Measurements from ENCODE around the gene RBBP5. TPM values are rescaled to one million over a fixed set of nuclear protein-coding genes. Genes with fewer than 3 reads are reported as not detected.

Gene RBBP5
- total RNA-seq, 1 experiment from 2014 or later: 23.8 TPM

DNA sequence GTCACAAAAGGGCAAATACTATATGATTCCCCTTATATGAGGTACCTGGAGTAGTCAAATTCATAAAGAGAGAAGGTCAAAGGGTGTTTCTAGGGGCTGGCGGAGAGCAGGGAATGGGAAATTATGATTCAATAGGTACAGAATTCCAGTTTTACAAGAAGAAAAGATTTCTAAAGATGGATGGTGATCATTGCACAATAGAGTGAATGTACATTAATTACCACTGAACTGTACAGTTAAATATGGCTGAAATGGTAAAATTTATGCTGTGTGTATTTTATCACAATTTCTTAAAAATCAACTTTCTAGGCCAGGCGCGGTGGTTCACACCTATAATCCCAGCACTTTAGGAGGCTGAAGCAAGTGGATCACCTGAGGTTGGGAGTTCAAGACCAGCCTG, 19.4 kb downstream of the RBBP5 start:
- peaks cover 82% of the 10 kb centered on the region for H3K36me3 Mint-ChIP-seq
- H3K9me3 Mint-ChIP-seq: peaks cover 3% of the 10 kb centered on the region; the same call in 1 of the 2 replicates
- CTCF ChIA-PET: no interaction called here
- no peaks in the 10 kb centered on the region for H3K27me3 Mint-ChIP-seq (ENCODE audit: low read depth)
- H3K4me1 Mint-ChIP-seq: no peaks in the 10 kb centered on the region
- POLR2A ChIA-PET: no interaction called here
- TF ChIP-seq, protein P1, sequence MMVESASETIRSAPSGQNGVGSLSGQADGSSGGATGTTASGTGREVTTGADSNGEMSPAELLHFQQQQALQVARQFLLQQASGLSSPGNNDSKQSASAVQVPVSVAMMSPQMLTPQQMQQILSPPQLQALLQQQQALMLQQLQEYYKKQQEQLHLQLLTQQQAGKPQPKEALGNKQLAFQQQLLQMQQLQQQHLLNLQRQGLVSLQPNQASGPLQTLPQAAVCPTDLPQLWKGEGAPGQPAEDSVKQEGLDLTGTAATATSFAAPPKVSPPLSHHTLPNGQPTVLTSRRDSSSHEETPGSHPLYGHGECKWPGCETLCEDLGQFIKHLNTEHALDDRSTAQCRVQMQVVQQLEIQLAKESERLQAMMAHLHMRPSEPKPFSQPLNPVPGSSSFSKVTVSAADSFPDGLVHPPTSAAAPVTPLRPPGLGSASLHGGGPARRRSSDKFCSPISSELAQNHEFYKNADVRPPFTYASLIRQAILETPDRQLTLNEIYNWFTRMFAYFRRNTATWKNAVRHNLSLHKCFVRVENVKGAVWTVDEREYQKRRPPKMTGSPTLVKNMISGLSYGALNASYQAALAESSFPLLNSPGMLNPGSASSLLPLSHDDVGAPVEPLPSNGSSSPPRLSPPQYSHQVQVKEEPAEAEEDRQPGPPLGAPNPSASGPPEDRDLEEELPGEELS (CRISPR knock-in tag; IDR thresholded peaks at IDR 0.05): no peak
- TF ChIP-seq CREB1 (CRISPR knock-in tag; IDR thresholded peaks at IDR 0.05) (no peak), JUN (CRISPR knock-in tag; IDR thresholded peaks at IDR 0.05) (no peak)
- no peak for DNase-seq (ENCODE audit: low spot score)
- ATAC-seq: no peak
- no peak overlapping the region for H3K27ac Mint-ChIP-seq
- no peak overlapping the region for H3K4me3 Mint-ChIP-seq

DNA sequence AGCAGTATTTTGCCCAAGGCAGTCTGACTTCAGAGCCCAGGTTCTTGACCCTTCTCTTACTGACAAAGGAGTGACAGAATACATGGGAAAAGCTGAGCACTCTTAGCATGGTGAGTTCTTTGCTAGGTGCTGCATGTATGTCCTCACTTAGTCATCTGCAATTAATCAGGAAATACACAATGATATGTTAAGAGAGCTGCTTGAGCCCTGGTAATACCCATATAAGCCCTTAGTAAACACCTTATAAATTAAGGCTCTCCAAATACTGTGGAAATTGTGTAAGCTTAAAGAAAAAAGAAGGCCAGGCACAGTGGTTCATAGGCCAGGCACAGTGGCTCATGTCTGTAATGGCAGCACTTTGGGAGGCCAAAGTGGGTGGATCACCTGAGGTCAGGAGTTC, 23.5 kb downstream of the RBBP5 start:
- ATAC-seq (no peak), DNase-seq (ENCODE audit: low spot score) (no peak)
- Mint-ChIP-seq H3K4me1 (no peaks in the 10 kb centered on the region), H3K4me3 (no peak overlapping the region), H3K27ac (no peak overlapping the region), H3K36me3 (peaks cover 82% of the 10 kb centered on the region), H3K27me3 (ENCODE audit: low read depth) (no peaks in the 10 kb centered on the region), H3K9me3 (no peaks in the 10 kb centered on the region)
- ChIA-PET CTCF (no interaction called here), POLR2A (no interaction called here)
- no peak for TF ChIP-seq ZNF121 (CRISPR knock-in tag; IDR thresholded peaks at IDR 0.05)
- TF ChIP-seq, protein P2, sequence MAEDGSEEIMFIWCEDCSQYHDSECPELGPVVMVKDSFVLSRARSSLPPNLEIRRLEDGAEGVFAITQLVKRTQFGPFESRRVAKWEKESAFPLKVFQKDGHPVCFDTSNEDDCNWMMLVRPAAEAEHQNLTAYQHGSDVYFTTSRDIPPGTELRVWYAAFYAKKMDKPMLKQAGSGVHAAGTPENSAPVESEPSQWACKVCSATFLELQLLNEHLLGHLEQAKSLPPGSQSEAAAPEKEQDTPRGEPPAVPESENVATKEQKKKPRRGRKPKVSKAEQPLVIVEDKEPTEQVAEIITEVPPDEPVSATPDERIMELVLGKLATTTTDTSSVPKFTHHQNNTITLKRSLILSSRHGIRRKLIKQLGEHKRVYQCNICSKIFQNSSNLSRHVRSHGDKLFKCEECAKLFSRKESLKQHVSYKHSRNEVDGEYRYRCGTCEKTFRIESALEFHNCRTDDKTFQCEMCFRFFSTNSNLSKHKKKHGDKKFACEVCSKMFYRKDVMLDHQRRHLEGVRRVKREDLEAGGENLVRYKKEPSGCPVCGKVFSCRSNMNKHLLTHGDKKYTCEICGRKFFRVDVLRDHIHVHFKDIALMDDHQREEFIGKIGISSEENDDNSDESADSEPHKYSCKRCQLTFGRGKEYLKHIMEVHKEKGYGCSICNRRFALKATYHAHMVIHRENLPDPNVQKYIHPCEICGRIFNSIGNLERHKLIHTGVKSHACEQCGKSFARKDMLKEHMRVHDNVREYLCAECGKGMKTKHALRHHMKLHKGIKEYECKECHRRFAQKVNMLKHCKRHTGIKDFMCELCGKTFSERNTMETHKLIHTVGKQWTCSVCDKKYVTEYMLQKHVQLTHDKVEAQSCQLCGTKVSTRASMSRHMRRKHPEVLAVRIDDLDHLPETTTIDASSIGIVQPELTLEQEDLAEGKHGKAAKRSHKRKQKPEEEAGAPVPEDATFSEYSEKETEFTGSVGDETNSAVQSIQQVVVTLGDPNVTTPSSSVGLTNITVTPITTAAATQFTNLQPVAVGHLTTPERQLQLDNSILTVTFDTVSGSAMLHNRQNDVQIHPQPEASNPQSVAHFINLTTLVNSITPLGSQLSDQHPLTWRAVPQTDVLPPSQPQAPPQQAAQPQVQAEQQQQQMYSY (CRISPR knock-in tag; IDR thresholded peaks at IDR 0.05): no peak
- TF ChIP-seq CREB1 (CRISPR knock-in tag; IDR thresholded peaks at IDR 0.05): no peak

DNA sequence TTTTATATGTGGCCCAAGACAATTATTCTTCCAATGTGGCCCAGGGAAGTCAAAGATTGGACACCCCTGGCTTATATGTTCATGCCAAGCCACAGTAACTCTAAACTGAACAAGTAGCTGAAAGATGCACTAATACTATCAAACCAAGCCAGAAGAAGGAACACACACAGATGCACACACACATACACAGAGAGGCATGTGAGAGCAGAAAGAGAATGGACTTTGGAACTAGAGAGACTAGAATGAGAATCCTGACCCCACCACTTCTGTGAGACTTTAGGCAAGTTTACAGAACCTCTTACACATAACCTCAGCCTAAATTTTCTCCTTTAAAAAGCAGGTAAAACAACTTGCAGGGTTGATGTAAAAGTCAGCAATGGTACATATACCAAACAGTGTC, 26.4 kb downstream of the RBBP5 start:
- Mint-ChIP-seq H3K27me3 (ENCODE audit: low read depth) (no peaks in the 10 kb centered on the region), H3K9me3 (no peaks in the 10 kb centered on the region), H3K4me3 (no peak overlapping the region), H3K27ac (no peak overlapping the region), H3K36me3 (peaks cover 73% of the 10 kb centered on the region), H3K4me1 (no peaks in the 10 kb centered on the region)
- DNase-seq (ENCODE audit: low spot score) (no peak), ATAC-seq (no peak)
- ChIA-PET POLR2A (no interaction called here), CTCF (interaction anchor here (1.6 kb wide), 1 partner anchor 161 kb away, joined by 4 read pairs; no protein-coding TSS in a partner anchor)
- TF ChIP-seq, protein P3, sequence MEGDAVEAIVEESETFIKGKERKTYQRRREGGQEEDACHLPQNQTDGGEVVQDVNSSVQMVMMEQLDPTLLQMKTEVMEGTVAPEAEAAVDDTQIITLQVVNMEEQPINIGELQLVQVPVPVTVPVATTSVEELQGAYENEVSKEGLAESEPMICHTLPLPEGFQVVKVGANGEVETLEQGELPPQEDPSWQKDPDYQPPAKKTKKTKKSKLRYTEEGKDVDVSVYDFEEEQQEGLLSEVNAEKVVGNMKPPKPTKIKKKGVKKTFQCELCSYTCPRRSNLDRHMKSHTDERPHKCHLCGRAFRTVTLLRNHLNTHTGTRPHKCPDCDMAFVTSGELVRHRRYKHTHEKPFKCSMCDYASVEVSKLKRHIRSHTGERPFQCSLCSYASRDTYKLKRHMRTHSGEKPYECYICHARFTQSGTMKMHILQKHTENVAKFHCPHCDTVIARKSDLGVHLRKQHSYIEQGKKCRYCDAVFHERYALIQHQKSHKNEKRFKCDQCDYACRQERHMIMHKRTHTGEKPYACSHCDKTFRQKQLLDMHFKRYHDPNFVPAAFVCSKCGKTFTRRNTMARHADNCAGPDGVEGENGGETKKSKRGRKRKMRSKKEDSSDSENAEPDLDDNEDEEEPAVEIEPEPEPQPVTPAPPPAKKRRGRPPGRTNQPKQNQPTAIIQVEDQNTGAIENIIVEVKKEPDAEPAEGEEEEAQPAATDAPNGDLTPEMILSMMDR (IDR thresholded peaks at IDR 0.05): no peak
- TF ChIP-seq SOX15 (CRISPR knock-in tag; IDR thresholded peaks at IDR 0.05) (no peak), GTF2I (CRISPR knock-in tag; conservative IDR thresholded peaks at IDR 0.05) (no peak), CREB1 (CRISPR knock-in tag; IDR thresholded peaks at IDR 0.05) (no peak), IRF2 (CRISPR knock-in tag; IDR thresholded peaks at IDR 0.05; ENCODE audit: borderline replicate concordance, low read depth) (no peak), ZNF138 (CRISPR knock-in tag; conservative IDR thresholded peaks at IDR 0.05) (no peak), ELF4 (CRISPR knock-in tag; IDR thresholded peaks at IDR 0.05; ENCODE audit: low read depth) (no peak), TEAD4 (CRISPR knock-in tag; IDR thresholded peaks at IDR 0.05) (no peak), ZBTB21 (CRISPR knock-in tag; IDR thresholded peaks at IDR 0.05; ENCODE audit: borderline replicate concordance) (no peak), TEAD1 (CRISPR knock-in tag; IDR thresholded peaks at IDR 0.05) (no peak), RELA (CRISPR knock-in tag; IDR thresholded peaks at IDR 0.05; ENCODE audit: borderline replicate concordance) (no peak), PRRX2 (CRISPR knock-in tag; IDR thresholded peaks at IDR 0.05) (no peak), TP53 (CRISPR knock-in tag; IDR thresholded peaks at IDR 0.05) (no peak), ZNF219 (CRISPR knock-in tag; IDR thresholded peaks at IDR 0.05; ENCODE audit: borderline replicate concordance) (no peak), ZNF317 (CRISPR knock-in tag; IDR thresholded peaks at IDR 0.05; ENCODE audit: borderline replicate concordance, low read depth) (no peak), ESRRA (CRISPR knock-in tag; IDR thresholded peaks at IDR 0.05; ENCODE audit: borderline replicate concordance) (no peak)
- TF ChIP-seq, protein P4, sequence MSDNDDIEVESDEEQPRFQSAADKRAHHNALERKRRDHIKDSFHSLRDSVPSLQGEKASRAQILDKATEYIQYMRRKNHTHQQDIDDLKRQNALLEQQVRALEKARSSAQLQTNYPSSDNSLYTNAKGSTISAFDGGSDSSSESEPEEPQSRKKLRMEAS (CRISPR knock-in tag; IDR thresholded peaks at IDR 0.05): no peak
